Measurements from ENCODE around the gene ERBB4. TPM values are rescaled to one million over a fixed set of nuclear protein-coding genes. Genes with fewer than 3 reads are reported as not detected.

Gene ERBB4
- total and polyA plus RNA-seq, 3 experiments from 2014 or later = not detected

DNA sequence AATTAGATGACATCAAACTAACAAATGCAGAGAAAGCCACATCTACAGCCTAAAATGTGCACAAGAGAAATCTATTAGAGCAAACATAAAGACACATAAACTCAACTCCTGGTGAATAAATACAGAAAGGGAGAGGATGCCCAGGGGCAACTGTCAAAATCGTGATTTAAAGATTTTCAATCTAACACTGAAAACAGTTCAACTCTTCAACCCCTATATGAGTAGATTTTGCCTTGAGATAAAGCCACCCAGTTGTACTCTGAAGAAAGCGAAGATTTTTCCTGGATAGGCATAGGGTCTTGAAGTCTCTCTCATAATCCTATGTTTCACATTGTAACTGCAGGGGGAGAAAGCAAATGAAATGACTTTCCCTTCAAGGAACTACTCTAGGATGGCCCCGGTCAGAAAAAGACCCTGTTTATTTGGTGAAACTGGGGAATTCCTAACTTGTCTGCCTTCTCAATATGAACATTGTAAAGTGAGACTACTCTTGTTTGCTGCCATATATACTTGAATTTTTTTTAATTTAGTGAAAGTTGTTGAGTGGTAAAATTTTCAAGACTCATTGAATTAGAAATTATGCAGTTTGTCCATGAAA is 226.7 kb downstream of the ERBB4 start:
- Histone ChIP-seq H3K27ac (ENCODE audit: low read depth, low read length) (no peak overlapping the region), H3K9me3 (ENCODE audit: low read length) (peaks cover 4% of the 10 kb centered on the region), H3K27me3 (ENCODE audit: insufficient read depth, low read length, poor library complexity, severe bottlenecking) (no peaks in the 10 kb centered on the region), H3K4me3 (ENCODE audit: low read length) (no peak overlapping the region), H3K4me1 (ENCODE audit: insufficient read depth, low read length) (no peaks in the 10 kb centered on the region), H3K36me3 (ENCODE audit: insufficient read depth, low read length) (no peaks in the 10 kb centered on the region)
- ChIA-PET CTCF (no interaction called here), POLR2A (no interaction called here)
- Mint-ChIP-seq H3K27ac (no peak overlapping the region), H3K4me3 (no peak overlapping the region), H3K4me1 (no peaks in the 10 kb centered on the region), H3K9me3 (peaks cover 0 to 16% (median 5%) of the 10 kb centered on the region in 5 donors), H3K36me3 (no peaks in the 10 kb centered on the region), H3K27me3 (no peaks in the 10 kb centered on the region)
- DNase-seq = no peak

DNA sequence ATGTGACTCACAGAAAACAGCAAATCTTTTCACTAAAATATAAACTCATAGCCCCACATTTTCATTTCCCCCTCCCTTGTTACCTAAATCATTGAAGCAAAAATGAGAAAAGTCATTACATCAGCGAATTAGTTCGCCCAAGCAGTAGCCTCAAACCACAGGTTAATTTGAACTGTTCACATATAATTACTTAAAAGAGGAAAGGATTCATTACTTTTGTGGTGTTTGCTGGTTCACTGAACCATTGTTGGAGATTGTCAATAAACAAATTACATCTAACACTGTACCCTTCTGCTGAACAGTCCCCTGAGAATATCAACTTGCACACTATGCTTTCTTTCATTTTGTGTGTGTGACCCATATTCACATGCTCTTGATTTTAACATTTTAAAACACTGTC is 238.7 kb downstream of the ERBB4 start:
- CTCF ChIA-PET = no interaction called here
- Mint-ChIP-seq H3K27me3 (no peaks in the 10 kb centered on the region), H3K4me1 (no peaks in the 10 kb centered on the region), H3K4me3 (no peak overlapping the region), H3K27ac (no peak overlapping the region), H3K36me3 (no peaks in the 10 kb centered on the region), H3K9me3 (peaks cover 0 to 27% (median 5%) of the 10 kb centered on the region in 5 donors)
- H3K4me1 ChIP-seq (ENCODE audit: insufficient read depth, low read length) = no peaks in the 10 kb centered on the region
- DNase-seq = no peak
- H3K36me3 ChIP-seq (ENCODE audit: insufficient read depth, low read length) = no peaks in the 10 kb centered on the region
- H3K27me3 ChIP-seq (ENCODE audit: insufficient read depth, low read length, poor library complexity, severe bottlenecking) = no peaks in the 10 kb centered on the region
- no peak overlapping the region for H3K4me3 ChIP-seq (ENCODE audit: low read length)
- POLR2A ChIA-PET = no interaction called here
- no peaks in the 10 kb centered on the region for H3K9me3 ChIP-seq (ENCODE audit: low read length)
- H3K27ac ChIP-seq (ENCODE audit: low read depth, low read length) = no peak overlapping the region

DNA sequence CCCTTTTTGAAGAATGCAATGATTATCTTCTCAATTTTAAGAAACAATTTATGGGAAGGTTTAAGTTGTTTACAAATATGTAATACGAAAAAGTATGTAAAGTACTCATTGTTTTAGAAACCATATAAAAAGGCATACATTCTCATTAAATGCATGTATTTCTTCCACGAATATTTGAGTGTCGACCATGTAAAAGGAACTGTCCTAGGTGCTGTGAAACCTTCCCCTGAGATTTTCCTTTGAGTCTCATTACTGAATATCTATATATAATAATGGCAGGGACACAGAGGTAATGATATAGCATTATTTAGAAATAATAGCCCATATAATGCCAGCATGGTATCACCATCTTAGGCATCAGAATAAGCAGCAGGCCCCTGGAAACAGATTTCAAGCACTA is 239.3 kb downstream of the ERBB4 start:
- H3K27ac Mint-ChIP-seq = no peak overlapping the region

DNA sequence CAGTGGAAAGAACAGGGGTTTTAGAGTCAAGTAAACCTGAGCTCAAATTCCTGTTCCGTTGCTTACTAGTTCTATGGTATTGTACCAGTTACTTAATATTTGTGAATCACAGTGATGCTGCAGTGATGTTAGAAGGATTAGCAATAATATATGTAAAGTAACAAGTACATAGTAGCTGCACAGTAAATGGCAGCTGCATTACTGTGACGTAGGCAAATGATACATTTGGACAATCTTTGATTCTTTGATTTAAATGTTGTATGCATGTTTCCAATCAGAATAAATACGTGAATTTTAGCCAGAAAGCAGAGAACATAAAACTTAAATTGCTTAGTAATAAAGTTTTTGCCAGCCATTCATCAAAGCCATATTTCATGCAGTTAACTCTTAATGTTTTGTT is 243.0 kb downstream of the ERBB4 start:
- Histone ChIP-seq H3K27me3 (ENCODE audit: insufficient read depth, low read length, poor library complexity, severe bottlenecking) (no peaks in the 10 kb centered on the region), H3K27ac (ENCODE audit: low read depth, low read length) (no peak overlapping the region), H3K4me1 (ENCODE audit: insufficient read depth, low read length) (no peaks in the 10 kb centered on the region), H3K4me3 (ENCODE audit: low read length) (no peak overlapping the region), H3K9me3 (ENCODE audit: low read length) (no peaks in the 10 kb centered on the region), H3K36me3 (ENCODE audit: insufficient read depth, low read length) (no peaks in the 10 kb centered on the region)
- no peak for DNase-seq
- Mint-ChIP-seq H3K27ac (no peak overlapping the region), H3K4me1 (no peaks in the 10 kb centered on the region), H3K4me3 (no peak overlapping the region), H3K27me3 (no peaks in the 10 kb centered on the region), H3K9me3 (peaks cover 0 to 10% (median 2%) of the 10 kb centered on the region in 5 donors), H3K36me3 (no peaks in the 10 kb centered on the region)
- CTCF ChIA-PET = no interaction called here
- POLR2A ChIA-PET = no interaction called here

More for the DNA sequence above, 239.3 kb downstream of the ERBB4 start:
- Histone ChIP-seq H3K27me3 (ENCODE audit: insufficient read depth, low read length, poor library complexity, severe bottlenecking) (no peaks in the 10 kb centered on the region), H3K27ac (ENCODE audit: low read depth, low read length) (no peak overlapping the region), H3K36me3 (ENCODE audit: insufficient read depth, low read length) (no peaks in the 10 kb centered on the region), H3K4me3 (ENCODE audit: low read length) (no peak overlapping the region), H3K9me3 (ENCODE audit: low read length) (no peaks in the 10 kb centered on the region), H3K4me1 (ENCODE audit: insufficient read depth, low read length) (no peaks in the 10 kb centered on the region)
- Mint-ChIP-seq H3K9me3 (peaks cover 0 to 29% (median 5%) of the 10 kb centered on the region in 5 donors), H3K27me3 (no peaks in the 10 kb centered on the region), H3K4me3 (no peak overlapping the region), H3K4me1 (no peaks in the 10 kb centered on the region), H3K36me3 (no peaks in the 10 kb centered on the region)
- ChIA-PET POLR2A (no interaction called here), CTCF (no interaction called here)
- DNase-seq = no peak

DNA sequence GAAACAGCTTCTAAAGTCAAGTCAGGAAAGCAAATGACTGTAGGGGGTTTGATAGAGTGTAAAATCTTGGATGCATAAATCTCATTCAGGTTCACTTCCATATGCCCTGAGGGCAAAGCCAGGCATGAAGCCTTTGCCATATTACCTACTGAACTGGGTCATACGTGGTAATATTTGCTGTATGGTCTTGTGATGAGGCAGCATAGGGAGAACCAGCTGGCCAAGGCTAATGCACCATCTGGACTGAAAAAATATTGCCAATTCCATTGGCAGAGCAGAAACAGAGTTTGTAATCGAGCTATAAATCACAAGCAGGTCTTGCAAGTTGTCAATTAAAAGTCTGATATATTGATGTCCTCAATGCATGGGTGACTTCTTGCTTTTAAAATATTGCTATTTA is 243.8 kb downstream of the ERBB4 start:
- H3K27me3 ChIP-seq (ENCODE audit: insufficient read depth, low read length, poor library complexity, severe bottlenecking) = no peaks in the 10 kb centered on the region
- Mint-ChIP-seq H3K9me3 (peaks cover 0 to 6% (median 0%) of the 10 kb centered on the region in 5 donors), H3K4me3 (no peak overlapping the region), H3K27me3 (no peaks in the 10 kb centered on the region), H3K27ac (no peak overlapping the region), H3K36me3 (no peaks in the 10 kb centered on the region), H3K4me1 (no peaks in the 10 kb centered on the region)
- DNase-seq = no peak
- H3K27ac ChIP-seq (ENCODE audit: low read depth, low read length) = no peak overlapping the region
- no peaks in the 10 kb centered on the region for H3K9me3 ChIP-seq (ENCODE audit: low read length)
- POLR2A ChIA-PET = no interaction called here
- no peaks in the 10 kb centered on the region for H3K36me3 ChIP-seq (ENCODE audit: insufficient read depth, low read length)
- CTCF ChIA-PET = no interaction called here
- no peaks in the 10 kb centered on the region for H3K4me1 ChIP-seq (ENCODE audit: insufficient read depth, low read length)
- H3K4me3 ChIP-seq (ENCODE audit: low read length) = no peak overlapping the region

DNA sequence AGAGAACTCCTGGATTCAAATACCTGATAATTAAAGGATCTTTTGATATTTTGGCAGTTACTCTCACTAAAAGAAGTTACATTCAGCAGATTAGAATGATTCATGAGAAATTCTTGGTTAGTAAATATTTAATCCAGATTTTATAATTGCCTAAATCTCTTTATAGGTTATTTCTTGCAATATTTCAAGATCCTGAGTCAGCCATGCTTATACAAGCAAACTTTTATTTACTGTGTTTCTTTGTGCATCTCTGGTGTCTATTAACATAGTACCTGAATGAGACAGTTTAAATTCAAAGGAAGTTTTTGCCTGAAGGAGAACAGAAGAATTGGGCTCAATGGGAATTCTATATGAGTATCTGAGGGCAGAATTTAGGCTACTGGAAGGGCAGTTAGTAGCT is 249.3 kb downstream of the ERBB4 start:
- DNase-seq = no peak
- H3K9me3 Mint-ChIP-seq = peaks cover 0 to 10% (median 3%) of the 10 kb centered on the region in 5 donors
- no peaks in the 10 kb centered on the region for H3K36me3 ChIP-seq (ENCODE audit: insufficient read depth, low read length)
- H3K36me3 Mint-ChIP-seq = no peaks in the 10 kb centered on the region
- ChIA-PET POLR2A (no interaction called here), CTCF (no interaction called here)
- no peaks in the 10 kb centered on the region for H3K27me3 ChIP-seq (ENCODE audit: insufficient read depth, low read length, poor library complexity, severe bottlenecking)
- no peaks in the 10 kb centered on the region for H3K27me3 Mint-ChIP-seq
- no peaks in the 10 kb centered on the region for H3K9me3 ChIP-seq (ENCODE audit: low read length)
- H3K27ac Mint-ChIP-seq = no peak overlapping the region
- H3K4me1 ChIP-seq (ENCODE audit: insufficient read depth, low read length) = no peaks in the 10 kb centered on the region
- H3K4me3 Mint-ChIP-seq = no peak overlapping the region
- H3K4me3 ChIP-seq (ENCODE audit: low read length) = no peak overlapping the region
- H3K4me1 Mint-ChIP-seq = no peaks in the 10 kb centered on the region
- H3K27ac ChIP-seq (ENCODE audit: low read depth, low read length) = no peak overlapping the region

DNA sequence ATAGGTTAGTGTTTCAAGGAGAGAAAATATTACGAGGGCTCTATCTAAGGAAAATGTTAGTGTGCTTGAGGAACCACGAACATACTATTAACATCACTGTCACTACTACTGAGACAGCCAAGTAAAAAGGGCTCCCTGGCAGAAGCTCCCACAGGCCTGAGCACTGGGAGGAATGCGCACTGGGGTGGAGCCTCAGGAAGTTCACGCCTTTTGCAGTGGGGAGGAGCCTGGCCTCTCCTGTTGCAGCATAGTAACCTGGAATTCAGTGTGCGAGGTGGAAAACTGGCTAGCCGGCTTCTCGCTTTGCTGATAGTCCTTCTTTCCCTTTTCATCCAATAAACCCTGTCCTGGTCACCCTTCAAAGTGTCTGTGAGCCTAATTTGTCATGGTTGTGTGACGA is 250.3 kb downstream of the ERBB4 start:
- H3K27me3 ChIP-seq (ENCODE audit: insufficient read depth, low read length, poor library complexity, severe bottlenecking) = no peaks in the 10 kb centered on the region
- H3K36me3 ChIP-seq (ENCODE audit: insufficient read depth, low read length) = no peaks in the 10 kb centered on the region
- Mint-ChIP-seq H3K4me3 (no peak overlapping the region), H3K27ac (no peak overlapping the region), H3K27me3 (no peaks in the 10 kb centered on the region), H3K4me1 (no peaks in the 10 kb centered on the region), H3K36me3 (no peaks in the 10 kb centered on the region), H3K9me3 (peaks cover 0 to 12% (median 3%) of the 10 kb centered on the region in 5 donors)
- H3K9me3 ChIP-seq (ENCODE audit: low read length) = no peaks in the 10 kb centered on the region
- H3K4me1 ChIP-seq (ENCODE audit: insufficient read depth, low read length) = no peaks in the 10 kb centered on the region
- ChIA-PET POLR2A (no interaction called here), CTCF (no interaction called here)
- no peak overlapping the region for H3K27ac ChIP-seq (ENCODE audit: low read depth, low read length)
- no peak overlapping the region for H3K4me3 ChIP-seq (ENCODE audit: low read length)
- no peak for DNase-seq

DNA sequence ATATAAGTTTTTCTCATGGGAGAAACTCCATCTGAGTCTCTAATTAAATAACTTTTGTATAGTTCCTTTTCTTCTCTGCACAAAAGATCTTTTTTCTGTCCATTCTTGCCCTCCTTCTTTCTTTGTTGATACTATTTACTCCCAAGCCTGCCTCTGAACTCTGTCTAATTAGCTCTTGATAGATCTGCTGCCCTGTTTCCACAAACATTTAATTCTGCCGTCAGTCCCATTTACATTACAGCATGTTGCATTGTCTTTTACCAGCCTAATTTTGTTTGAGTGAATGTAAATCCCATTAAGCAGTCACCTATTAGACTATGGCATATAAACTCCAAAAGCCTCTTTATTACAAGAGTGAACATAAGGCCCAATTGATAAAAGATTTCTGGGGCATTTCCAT is 254.4 kb downstream of the ERBB4 start:
- H3K9me3 Mint-ChIP-seq = peaks cover 0 to 25% (median 7%) of the 10 kb centered on the region in 5 donors
- H3K4me1 Mint-ChIP-seq = no peaks in the 10 kb centered on the region
- no peaks in the 10 kb centered on the region for H3K9me3 ChIP-seq (ENCODE audit: low read length)
- no peaks in the 10 kb centered on the region for H3K4me1 ChIP-seq (ENCODE audit: insufficient read depth, low read length)
- no peak overlapping the region for H3K27ac ChIP-seq (ENCODE audit: low read depth, low read length)
- no peak for DNase-seq
- H3K27me3 ChIP-seq (ENCODE audit: insufficient read depth, low read length, poor library complexity, severe bottlenecking) = no peaks in the 10 kb centered on the region
- no peaks in the 10 kb centered on the region for H3K27me3 Mint-ChIP-seq
- CTCF ChIA-PET = no interaction called here
- no peak overlapping the region for H3K4me3 ChIP-seq (ENCODE audit: low read length)
- POLR2A ChIA-PET = no interaction called here
- H3K36me3 ChIP-seq (ENCODE audit: insufficient read depth, low read length) = no peaks in the 10 kb centered on the region
- H3K4me3 Mint-ChIP-seq = no peak overlapping the region
- no peaks in the 10 kb centered on the region for H3K36me3 Mint-ChIP-seq
- no peak overlapping the region for H3K27ac Mint-ChIP-seq

All from CD8-positive, alpha-beta memory T cell (primary cell).